ENCODE results near the gene KBTBD12. TPM values are rescaled to one million over a fixed set of nuclear protein-coding genes. Genes with fewer than 3 reads are reported as not detected.
"Not testable (repeated sequence)": the region's sequence is repeated elsewhere in the genome, so short reads cannot be mapped to it uniquely, and the experiment has no call there.

KBTBD12 gene
- total RNA-seq, 1 donor = under 0.01 TPM

DNA sequence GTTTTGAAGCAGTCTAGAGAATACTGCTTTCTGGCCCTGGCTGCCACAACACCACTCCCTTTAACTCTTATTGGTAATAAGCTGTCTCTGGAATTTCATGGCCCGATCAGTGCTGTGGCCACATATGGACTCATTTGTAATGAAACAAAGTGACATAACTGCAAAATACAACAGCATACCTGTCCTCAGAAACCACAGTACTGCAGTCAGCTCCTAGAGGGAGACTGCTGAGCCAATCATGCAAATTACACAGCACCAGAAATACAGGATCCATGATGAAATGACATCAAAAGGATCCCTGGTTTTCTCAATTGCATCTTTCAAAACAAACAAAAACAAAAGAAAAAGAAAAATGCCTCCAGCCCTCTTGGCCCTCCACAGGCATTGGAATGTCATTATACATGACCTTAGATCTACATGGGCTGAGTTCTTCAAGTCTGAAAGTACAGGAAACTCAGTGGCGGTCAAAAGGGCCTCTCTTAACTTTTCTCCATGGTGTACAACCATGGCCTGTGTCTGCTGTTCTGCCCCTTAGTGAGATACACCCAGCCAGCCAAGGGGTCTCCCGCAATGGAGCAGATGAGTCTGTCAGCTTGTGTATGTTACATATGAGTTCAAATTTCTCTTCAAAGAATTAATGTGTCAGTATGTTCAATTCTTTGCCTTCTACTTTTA is 24.9 kb upstream of the KBTBD12 start:
- DNase-seq (ENCODE audit: low read depth) = no peak
- TF ChIP-seq, protein P1, sequence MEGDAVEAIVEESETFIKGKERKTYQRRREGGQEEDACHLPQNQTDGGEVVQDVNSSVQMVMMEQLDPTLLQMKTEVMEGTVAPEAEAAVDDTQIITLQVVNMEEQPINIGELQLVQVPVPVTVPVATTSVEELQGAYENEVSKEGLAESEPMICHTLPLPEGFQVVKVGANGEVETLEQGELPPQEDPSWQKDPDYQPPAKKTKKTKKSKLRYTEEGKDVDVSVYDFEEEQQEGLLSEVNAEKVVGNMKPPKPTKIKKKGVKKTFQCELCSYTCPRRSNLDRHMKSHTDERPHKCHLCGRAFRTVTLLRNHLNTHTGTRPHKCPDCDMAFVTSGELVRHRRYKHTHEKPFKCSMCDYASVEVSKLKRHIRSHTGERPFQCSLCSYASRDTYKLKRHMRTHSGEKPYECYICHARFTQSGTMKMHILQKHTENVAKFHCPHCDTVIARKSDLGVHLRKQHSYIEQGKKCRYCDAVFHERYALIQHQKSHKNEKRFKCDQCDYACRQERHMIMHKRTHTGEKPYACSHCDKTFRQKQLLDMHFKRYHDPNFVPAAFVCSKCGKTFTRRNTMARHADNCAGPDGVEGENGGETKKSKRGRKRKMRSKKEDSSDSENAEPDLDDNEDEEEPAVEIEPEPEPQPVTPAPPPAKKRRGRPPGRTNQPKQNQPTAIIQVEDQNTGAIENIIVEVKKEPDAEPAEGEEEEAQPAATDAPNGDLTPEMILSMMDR (IDR thresholded peaks at IDR 0.05; ENCODE audit: insufficient read depth, low read length) = no peak

DNA sequence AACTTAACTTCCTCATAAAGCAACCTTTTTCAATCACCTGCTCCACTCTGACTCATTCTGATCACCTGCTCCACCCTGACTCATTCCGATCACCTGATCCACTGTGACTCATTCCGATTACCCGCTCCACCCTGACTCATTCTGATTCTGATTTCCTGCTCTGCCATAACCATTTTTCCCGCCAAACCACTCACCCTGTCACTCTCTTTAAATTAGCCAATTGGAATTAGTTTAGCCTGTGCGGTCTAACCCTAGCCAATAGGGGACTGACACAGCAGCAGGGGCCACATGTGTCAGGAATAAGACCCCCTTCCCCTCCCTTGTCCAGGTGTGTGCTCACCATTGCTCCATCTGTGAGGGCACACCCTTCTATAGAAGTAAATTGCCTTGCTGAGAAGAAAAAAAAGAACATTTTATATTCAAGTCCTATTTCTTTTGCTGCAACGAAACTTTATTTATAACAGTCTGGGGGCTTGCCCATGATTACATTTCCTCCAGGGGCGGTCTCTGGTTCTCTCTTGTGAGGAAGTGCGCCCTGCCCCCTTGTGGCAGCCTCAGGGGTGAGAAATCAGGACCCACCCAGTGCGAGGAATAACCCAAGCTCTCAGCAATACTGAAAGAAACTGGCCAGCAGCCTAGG is 24.3 kb upstream of the KBTBD12 start:
- not testable (repeated sequence) for H3K4me3 ChIP-seq (ENCODE audit: low read depth, low read length)
- peak; percentile 20 for DNase-seq (ENCODE audit: low read depth)

More for the DNA sequence above, 24.9 kb upstream of the KBTBD12 start:
- no peak overlapping the region for H3K4me3 ChIP-seq (ENCODE audit: low read depth, low read length)

DNA sequence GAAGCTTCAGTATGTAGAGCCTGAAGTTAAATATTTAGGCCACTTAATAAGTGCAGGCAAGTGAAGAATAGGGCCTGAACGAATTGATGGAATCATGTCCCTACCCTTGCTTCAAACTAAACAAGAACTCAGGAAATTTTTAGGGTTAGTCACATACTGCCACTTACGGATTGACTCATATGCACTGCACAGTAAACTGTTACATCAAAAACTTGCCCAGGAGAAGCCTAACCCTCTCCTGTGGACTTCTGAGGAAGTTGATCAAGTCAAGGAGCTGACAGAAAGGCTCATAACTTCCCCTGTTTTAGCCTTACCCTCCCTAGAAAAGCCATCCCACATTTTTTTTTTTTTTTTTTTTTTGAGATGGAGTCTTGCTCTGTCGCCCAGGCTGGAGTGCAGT is 20.6 kb upstream of the KBTBD12 start:
- no peak overlapping the region for H3K4me3 ChIP-seq (ENCODE audit: low read depth, low read length)
- TF ChIP-seq, protein P1 (IDR thresholded peaks at IDR 0.05; ENCODE audit: insufficient read depth, low read length) = no peak
- no peak for DNase-seq (ENCODE audit: low read depth)

DNA sequence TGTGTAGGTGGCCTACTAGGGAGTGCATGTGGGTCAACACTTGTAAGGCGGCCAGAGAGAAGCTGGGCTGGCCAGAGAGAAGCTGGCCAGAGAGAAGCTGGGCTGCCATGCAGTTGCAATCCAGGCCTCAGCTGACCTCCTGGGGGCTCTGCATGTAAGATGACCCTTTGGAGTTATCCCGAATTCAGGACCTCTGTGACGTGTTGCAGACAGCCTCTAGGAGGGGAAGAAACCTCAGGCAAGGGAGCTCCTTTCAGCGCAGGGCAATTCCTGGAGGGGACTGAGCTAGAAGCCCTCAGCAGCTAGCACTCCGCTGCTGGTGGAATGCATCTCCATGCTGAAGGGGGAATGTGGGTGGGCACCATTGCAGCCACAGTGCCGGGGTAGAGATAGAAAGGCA is 15.8 kb upstream of the KBTBD12 start:
- no peak overlapping the region for H3K4me3 ChIP-seq (ENCODE audit: low read depth, low read length)
- DNase-seq (ENCODE audit: low read depth) = no peak
- TF ChIP-seq, protein P1 (IDR thresholded peaks at IDR 0.05; ENCODE audit: insufficient read depth, low read length) = no peak

DNA sequence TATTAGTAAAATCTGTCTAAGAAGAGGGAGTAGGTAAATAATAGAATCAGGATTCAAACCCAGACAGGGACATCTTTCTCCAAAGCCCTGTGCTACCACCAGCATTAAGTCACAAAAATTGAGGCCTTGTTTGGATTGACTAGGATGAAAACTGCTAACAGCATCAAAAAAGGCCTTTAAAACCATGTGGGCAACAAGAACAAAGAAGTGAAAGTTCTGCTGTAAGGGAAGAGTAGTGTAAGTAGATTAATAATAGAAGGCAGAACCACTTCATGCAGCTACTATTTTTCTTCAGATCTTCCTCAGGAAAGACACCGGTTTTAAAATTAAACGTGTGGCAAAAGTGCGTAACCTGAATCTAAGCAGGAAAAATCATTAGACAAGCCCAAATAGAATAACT is 15.3 kb upstream of the KBTBD12 start:
- no peak for DNase-seq (ENCODE audit: low read depth)
- TF ChIP-seq, protein P1 (IDR thresholded peaks at IDR 0.05; ENCODE audit: insufficient read depth, low read length) = no peak
- H3K4me3 ChIP-seq (ENCODE audit: low read depth, low read length) = no peak overlapping the region

DNA sequence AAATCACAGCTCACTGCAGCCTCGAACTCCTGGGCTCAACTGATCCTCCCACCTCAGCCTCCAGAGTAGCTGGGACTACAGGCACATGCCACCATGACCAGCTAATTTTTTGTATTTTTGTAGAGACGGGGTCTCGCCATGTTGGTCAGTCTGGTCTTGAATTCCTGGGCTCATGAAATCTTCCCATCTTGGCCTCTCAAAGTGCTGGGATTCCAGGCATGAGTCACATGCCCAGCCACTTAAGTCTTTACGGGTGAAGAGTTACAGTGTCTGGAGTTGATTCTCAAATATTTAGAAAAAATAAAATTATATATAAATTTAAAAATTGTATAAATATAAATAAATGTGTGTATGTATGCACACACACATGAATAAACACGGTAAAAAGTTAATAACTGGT is 14.5 kb upstream of the KBTBD12 start:
- TF ChIP-seq, protein P1 (IDR thresholded peaks at IDR 0.05; ENCODE audit: insufficient read depth, low read length) = no peak
- H3K4me3 ChIP-seq (ENCODE audit: low read depth, low read length) = no peak overlapping the region
- DNase-seq (ENCODE audit: low read depth) = no peak

DNA sequence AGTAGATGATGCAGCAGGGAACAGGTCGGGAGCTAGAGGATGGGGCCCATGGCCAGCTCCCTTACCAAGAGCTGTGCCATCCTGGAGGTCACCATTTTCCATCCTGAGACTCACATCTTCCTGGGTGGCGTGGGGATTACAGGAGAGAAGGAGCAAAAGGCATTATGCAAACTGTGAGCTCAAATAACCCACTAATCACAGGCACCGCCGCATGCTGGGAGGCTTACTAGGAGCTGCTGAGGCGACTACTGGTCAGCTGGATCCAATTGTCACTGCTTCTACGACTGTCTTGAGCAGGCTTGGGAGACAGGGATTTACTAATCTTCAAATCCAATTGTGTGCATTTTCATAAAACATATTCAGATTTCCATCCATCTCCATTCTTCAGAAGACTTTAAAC is 12.5 kb upstream of the KBTBD12 start:
- TF ChIP-seq, protein P1 (IDR thresholded peaks at IDR 0.05; ENCODE audit: insufficient read depth, low read length) = no peak
- no peak overlapping the region for H3K4me3 ChIP-seq (ENCODE audit: low read depth, low read length)
- no peak for DNase-seq (ENCODE audit: low read depth)
